Osteocyte (in vitro differentiated cells): Measurements from ENCODE around the gene WSCD1. TPM values are rescaled to one million over a fixed set of nuclear protein-coding genes. Genes with fewer than 3 reads are reported as not detected.

Experiments used
- DNase-seq: peaks from one replicate; pipeline ENCODE4 v3.0.0; 2021; ENCODE audit warnings: mixed read lengths; ENCODE audit not compliant: unreplicated experiment; ENCODE audit errors: extremely low spot score
- H3K27ac Mint-ChIP-seq: one replicate; pipeline ENCODE4 v1.8.0; 2021; ENCODE audit warnings: mild to moderate bottlenecking, mixed read lengths; ENCODE audit not compliant: unreplicated experiment
- H3K27me3 Mint-ChIP-seq: one replicate; pipeline ENCODE4 v1.8.0; 2021; ENCODE audit warnings: mixed read lengths; ENCODE audit not compliant: unreplicated experiment
- H3K36me3 Mint-ChIP-seq: one replicate; pipeline ENCODE4 v1.8.0; 2021; ENCODE audit warnings: mixed read lengths; ENCODE audit not compliant: unreplicated experiment
- H3K4me1 Mint-ChIP-seq: one replicate; pipeline ENCODE4 v1.8.0; 2021; ENCODE audit warnings: mixed read lengths; ENCODE audit not compliant: unreplicated experiment
- H3K4me3 Mint-ChIP-seq: one replicate; pipeline ENCODE4 v1.8.0; 2021; ENCODE audit warnings: mild to moderate bottlenecking, moderate library complexity, mixed read lengths; ENCODE audit not compliant: unreplicated experiment
- H3K9me3 Mint-ChIP-seq: one replicate; pipeline ENCODE4 v1.8.0; 2021; ENCODE audit warnings: mixed read lengths; ENCODE audit not compliant: unreplicated experiment
- total RNA-seq: library from RNA; stranded (reverse); gene quantifications from 2 replicates; pipeline ENCODE4 v1.2.1, GENCODE V29; 2021
- TF ChIP-seq, protein P1 (sequence below): fragments of 200-600 bp; sonication (generic); IDR thresholded peaks from 2 replicates; pipeline ENCODE4 v1.5.0; 2021; ENCODE audit warnings: antibody characterized with exemption, mild to moderate bottlenecking, moderate library complexity

Gene WSCD1
- total RNA-seq, 1 donor from 2014 or later = 3.8 TPM

DNA sequence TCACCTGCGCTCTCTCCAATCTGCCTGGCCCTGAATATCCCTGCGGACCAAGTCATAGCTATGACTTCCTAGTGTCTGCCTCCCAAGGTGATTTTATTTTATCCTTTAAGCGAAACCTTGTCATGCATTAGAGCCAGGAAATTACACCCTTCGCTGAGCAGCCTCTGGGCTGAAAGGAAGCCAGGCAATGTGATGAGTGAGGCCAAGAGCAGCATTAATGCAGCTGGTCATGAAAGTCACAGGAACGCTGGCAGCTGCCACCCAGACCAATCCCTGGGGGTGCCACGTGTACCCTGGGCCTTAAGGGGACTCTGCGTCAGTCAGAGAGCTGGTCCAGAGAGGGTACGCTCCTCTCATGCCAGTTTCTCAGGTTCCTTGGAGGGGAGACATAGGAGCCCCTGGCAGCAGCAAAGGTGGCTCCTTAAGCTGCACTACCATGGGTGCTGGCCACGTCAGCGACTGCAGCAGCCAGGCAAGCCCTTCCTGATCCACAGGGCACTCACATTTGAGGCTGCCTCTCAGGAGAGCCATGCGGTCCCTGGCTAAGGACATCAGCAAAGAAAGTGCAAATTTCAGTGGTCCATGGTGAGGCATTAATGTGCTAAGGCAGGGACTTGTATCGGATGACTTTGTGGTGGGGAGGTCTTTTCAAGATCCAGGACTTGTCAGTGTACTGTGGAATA is 42.7 kb upstream of the WSCD1 start:
- TF ChIP-seq, protein P1, sequence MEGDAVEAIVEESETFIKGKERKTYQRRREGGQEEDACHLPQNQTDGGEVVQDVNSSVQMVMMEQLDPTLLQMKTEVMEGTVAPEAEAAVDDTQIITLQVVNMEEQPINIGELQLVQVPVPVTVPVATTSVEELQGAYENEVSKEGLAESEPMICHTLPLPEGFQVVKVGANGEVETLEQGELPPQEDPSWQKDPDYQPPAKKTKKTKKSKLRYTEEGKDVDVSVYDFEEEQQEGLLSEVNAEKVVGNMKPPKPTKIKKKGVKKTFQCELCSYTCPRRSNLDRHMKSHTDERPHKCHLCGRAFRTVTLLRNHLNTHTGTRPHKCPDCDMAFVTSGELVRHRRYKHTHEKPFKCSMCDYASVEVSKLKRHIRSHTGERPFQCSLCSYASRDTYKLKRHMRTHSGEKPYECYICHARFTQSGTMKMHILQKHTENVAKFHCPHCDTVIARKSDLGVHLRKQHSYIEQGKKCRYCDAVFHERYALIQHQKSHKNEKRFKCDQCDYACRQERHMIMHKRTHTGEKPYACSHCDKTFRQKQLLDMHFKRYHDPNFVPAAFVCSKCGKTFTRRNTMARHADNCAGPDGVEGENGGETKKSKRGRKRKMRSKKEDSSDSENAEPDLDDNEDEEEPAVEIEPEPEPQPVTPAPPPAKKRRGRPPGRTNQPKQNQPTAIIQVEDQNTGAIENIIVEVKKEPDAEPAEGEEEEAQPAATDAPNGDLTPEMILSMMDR = no peak
- peaks cover 39% of the 10 kb centered on the region for H3K27me3 Mint-ChIP-seq
- no peak overlapping the region for H3K27ac Mint-ChIP-seq
- DNase-seq = no peak
- H3K4me3 Mint-ChIP-seq = no peak overlapping the region
- H3K4me1 Mint-ChIP-seq = peaks cover 3% of the 10 kb centered on the region
- no peaks in the 10 kb centered on the region for H3K36me3 Mint-ChIP-seq
- no peaks in the 10 kb centered on the region for H3K9me3 Mint-ChIP-seq

DNA sequence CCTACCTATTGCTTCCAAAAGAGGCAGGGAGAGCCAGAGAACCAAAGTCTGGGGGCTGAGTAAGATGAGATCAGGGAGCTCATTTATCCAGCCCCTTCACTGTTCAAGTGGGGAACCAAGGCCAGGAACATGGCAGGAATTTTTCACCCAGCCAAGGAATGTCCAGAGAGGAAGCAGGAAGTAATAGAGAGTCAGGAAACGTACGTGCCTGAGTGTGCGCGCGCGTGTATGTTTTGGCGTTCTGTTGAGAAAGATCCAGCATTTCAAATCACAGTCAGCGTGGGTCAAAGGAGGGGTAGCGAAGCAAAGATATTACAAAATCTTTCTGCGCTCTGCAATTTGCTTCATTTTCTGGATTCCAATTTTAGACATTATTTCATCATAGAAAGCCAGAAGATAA is 41.9 kb upstream of the WSCD1 start:
- DNase-seq = no peak
- no peaks in the 10 kb centered on the region for H3K36me3 Mint-ChIP-seq
- H3K9me3 Mint-ChIP-seq = no peaks in the 10 kb centered on the region
- peaks cover 33% of the 10 kb centered on the region for H3K27me3 Mint-ChIP-seq
- no peak overlapping the region for H3K27ac Mint-ChIP-seq
- H3K4me1 Mint-ChIP-seq = peaks cover 2% of the 10 kb centered on the region
- TF ChIP-seq, protein P1 = no peak
- H3K4me3 Mint-ChIP-seq = no peak overlapping the region

DNA sequence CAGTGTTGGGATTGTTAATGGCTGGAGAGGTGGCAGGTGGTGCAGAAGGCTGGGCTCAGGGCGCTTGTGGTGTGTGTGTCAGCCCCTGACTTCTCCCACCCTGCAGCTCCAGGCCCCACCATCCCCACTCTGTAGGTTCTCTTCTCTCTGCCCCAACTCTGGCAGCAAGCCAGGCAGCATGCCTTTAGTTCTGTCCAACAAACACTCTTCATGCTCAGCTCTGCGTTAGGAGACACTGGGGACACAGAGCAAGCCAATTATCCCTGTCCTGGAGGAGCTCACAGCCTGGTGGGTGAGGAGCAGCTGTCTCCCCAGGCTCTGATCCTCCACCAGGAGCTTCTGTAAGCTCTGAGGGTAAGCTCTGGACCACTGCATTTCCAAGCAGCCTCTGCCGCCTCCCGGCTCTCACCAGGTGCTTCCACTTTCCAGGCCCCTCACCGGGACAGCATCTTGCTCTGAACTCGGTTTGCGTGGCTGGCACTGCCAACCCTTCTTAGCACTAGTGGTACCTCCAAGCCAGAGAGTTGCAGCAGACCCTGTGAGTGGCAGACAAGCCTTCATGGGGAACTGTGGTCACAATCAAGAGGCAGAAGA is 34.3 kb upstream of the WSCD1 start:
- Mint-ChIP-seq H3K9me3 (no peaks in the 10 kb centered on the region), H3K4me1 (no peaks in the 10 kb centered on the region), H3K27me3 (peaks cover 23% of the 10 kb centered on the region), H3K27ac (no peak overlapping the region), H3K36me3 (no peaks in the 10 kb centered on the region), H3K4me3 (no peak overlapping the region)
- TF ChIP-seq, protein P1 = no peak
- no peak for DNase-seq

DNA sequence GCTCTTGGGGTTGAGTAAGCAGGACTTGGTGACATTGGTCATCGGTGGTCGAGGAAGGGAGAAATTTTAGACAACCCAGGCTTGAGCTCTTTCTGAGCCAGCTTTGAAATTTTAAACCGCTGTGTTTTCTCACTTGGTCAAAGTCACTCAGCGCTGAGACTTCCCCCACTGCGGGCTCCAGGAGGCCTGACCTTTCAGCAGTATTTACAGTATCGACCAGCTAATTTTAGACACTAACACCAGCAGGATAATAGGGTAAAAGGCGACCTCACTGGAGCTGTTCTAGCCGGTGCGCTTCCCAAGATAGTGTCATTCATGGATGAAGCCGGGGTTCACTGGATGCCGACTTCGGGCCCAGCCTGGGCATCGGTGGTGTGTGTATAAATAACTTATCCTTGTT is 29.7 kb upstream of the WSCD1 start:
- TF ChIP-seq, protein P1 = no peak
- Mint-ChIP-seq H3K27me3 (peaks cover 27% of the 10 kb centered on the region), H3K36me3 (no peaks in the 10 kb centered on the region), H3K9me3 (no peaks in the 10 kb centered on the region), H3K4me1 (no peaks in the 10 kb centered on the region), H3K27ac (no peak overlapping the region), H3K4me3 (no peak overlapping the region)
- DNase-seq = no peak

DNA sequence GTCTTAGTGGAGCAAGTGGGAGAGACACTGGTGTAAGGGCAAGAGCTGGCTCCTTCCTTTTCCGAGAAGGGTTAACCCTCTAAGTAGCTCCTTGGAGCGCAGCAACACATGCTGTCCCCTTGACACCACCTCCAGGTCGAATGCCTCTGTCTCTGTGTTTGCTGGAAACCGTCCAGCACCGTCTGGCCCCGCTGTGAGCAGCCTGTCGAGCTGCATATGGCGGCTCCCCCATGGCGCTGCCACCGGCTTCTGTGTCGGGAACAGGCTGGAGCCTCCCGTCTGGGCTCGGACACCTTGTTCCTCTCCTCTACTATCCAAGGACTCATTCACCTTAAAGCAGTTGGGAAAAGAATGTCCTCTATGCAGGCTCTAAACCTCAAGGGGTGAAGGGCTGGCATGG is 28.9 kb upstream of the WSCD1 start:
- no peaks in the 10 kb centered on the region for H3K4me1 Mint-ChIP-seq
- TF ChIP-seq, protein P1 = no peak
- DNase-seq = no peak
- H3K27me3 Mint-ChIP-seq = peaks cover 23% of the 10 kb centered on the region
- H3K36me3 Mint-ChIP-seq = no peaks in the 10 kb centered on the region
- no peak overlapping the region for H3K4me3 Mint-ChIP-seq
- H3K9me3 Mint-ChIP-seq = no peaks in the 10 kb centered on the region
- H3K27ac Mint-ChIP-seq = no peak overlapping the region
